HG02884 (cell line): ENCODE data around the gene TOPORS.
"Not testable (repeated sequence)": the region's sequence is repeated elsewhere in the genome, so short reads cannot be mapped to it uniquely, and the experiment has no call there.

Experiments used
- ATAC-seq: cut with Tn5 transposase; IDR thresholded peaks from one replicate; pipeline ENCODE4 v1.9.1; 2021; ENCODE audit warnings: mild to moderate bottlenecking, moderate library complexity; ENCODE audit not compliant: unreplicated experiment

The TOPORS gene

DNA sequence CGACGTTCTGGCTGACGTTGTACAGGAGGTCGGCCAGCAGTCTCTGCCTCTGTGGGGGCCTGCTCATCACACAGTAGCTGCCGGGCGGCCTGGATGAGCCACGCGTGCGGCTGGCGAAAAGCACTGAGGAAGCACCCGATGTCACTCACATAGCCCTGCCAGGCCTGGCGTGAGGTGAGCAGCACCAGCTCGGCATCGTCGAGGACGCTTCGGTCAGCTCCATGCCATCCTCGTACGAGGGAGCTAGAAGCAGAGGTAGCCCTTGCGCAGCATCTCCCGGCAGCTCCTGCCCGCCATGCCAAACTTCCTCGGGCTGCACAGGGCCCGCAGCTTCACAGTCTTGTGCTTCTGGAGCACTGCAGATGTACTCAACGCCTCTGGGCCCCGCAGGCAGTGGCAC is 14.4 kb upstream of the TOPORS start:
- ATAC-seq, result no peak

DNA sequence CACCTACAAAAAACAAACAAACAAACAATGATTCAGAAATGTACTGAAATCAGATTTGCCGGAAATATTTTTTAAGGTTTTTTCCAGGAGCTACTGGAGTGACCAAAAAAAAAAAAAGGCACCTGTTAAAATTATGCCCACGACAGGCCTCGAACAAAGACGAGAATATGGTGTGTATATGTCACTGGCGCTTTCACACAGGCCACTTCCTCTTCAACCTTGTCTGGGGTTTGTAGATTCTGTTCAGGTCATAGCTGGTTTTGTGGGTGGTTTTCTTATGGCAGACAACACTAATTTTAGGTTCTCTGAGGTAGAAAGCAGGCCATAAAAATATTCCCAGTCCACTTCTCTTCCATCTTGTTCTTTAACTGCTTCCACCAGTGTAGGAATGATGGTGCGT is 13.6 kb upstream of the TOPORS start:
- no peak for ATAC-seq

DNA sequence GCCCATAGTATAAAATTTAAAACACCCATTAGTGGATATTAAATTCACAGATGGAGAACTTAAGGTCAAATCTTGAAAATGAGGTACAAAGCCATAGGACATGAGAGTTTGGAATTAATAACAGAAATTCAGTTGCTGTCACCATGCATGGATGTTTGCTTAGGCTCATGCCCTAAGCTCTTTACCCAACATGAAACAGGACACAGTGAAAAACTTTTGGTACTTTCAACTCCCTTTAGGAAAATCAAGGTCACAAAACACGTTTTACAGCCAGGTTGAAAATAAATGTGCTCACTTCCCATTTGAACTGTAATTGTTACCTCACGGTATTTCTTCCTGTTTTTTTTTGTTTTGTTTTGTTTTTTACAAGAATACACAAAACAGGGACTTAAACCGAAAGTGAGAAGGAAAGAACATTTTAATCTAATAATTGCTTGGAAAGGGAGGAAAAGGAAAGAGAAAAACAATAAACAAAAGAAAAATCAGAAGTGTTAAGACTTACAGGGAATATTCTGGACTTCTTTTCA is 6.1 kb upstream of the TOPORS start:
- ATAC-seq, result no peak

DNA sequence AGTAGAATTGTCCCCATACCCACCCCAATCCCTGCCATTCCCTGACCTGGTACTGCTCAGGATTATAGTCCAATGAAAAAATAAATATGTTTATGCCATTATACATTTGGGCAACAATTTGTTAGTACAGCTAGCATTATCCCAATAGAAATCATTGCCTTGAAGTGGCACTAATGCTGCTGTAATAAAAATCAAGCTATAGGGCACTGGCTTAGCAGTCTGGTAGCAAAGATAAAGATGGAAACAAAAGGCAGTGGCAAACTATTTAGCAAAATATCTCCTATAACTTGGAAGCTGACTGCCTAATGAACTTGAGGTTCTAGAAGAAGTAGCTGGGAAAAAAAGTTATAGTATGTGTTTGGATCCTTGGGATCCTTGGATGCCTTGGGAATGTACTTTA is 2.2 kb upstream of the TOPORS start:
- ATAC-seq, result no peak

DNA sequence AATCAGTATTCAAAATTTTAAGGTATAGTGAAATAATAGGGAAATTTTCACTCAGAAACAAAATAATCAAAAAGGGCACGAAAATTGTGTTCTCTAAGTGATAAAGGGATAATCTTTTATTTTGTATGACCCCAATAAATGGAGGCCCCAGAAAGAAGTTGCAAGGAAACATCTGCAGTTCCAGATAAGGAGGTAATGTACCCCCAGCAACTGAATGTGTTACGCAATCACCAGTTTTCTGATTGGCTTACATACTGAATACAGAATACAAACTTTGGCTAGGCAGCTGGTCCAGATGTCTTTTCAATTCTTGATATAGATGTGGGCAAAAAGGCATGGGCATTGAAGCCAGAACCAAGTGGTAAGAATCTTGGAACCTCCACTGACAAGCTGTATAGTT is 1.7 kb upstream of the TOPORS start:
- no peak for ATAC-seq

DNA sequence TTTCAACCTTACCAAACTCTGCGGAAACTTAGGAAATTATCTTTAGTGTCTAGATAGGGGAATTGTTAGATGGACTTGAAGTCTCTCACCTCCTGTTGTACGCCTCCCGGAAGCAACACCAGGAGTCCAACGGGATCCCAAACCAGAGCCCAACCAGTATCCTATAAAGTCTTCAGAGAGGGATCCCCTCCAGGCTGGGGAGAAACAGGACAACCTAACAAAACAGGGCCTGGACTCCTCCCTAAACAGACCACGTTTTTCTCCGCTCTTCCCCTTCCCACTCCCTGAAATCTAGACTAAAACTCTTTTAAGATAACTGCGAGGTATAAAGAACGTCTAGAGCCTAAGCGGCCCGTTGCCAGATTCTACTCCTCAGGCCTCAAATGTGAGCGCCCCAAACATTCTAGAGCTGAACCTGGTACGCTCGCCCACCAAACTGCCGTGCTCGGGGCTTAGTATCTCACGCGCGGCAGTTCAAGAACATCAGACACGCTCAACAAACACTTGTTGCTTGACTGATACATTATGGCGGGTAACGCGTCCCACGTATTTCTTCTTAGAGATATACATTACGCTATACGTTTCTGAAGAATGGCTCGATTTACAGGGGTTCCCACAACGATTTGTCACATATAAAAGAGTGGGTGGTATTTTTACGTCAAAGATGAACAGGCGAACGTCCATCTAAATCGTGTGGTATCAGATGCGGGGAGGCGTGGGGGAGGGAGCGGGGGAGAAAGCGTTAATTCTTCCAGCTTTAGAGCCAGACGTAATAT is 922 bp downstream of the TOPORS start:
- peak; percentile 4 for ATAC-seq

DNA sequence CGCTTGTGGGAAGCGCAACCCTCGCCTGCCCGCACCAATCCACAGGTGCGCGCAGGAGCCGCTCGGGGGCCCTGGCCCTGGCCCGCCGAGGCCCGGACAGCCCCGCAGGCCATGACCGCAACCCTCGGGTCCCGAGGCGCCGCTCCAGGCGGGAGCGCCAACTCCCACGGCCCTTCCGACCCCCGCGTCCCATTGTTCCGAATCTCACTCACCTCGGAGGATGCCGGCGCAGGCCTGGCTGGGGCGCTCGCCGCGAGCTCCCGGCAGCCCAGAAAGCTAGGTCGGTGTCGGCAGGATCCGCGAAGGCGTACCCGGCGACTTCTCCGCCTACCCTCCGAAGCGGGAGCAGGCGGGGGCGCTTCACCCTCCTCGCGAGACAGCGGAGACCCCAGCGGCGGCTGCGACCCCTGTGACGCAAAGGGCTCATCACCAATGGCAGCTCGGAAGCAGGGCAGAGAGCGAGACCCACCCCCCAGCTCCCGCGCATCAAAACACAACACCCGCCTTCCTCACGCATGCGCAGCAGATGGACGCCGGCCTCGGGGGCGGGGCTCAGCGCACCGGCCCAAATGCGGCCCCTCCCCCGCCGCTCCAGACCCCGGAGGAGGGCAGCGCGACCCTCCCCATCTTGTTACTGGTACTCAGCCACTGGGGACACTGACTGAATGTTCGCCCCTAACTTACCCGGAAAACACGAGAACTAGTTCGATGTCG is 1.7 kb downstream of the TOPORS start:
- peak; percentile 56 for ATAC-seq

DNA sequence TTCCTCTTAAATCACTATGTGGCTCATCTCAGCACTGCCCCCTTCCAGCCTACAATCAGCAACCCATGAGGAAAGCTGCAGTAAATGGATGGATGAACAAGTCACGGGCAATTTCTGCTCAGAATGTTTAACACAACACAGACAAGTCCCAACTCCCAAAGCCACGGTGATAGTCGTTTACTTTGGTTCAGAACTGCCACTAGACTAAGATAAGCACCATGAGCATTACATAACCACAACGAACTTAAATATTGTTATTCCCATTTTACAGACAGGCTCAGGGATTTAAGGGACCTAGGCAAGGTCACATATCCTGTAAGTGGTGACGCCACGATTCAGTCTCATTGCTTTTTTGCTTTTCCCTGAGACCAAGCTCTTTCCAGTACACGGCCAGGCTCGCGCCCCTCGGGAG is 2.2 kb downstream of the TOPORS start:
- no peak for ATAC-seq

DNA sequence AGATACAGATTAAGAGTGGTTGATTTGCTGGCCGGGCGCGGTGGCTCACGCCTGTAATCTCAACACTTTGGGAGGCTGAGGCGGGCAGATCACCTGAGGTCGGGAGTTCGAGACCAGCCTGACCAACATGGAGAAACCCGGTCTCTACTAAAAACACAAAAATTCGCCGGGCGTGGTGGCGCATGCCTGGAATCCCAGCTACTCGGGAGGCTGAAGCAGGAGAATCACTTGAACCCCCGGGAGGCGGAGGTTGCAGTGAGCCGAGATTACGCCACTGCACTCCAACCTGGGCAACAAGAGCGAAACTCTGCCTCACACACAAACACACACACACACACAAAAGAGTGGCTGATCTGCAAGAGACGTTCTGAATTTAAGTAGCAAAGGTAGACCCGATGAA is 4.2 kb downstream of the TOPORS start:
- not testable (repeated sequence) for ATAC-seq

DNA sequence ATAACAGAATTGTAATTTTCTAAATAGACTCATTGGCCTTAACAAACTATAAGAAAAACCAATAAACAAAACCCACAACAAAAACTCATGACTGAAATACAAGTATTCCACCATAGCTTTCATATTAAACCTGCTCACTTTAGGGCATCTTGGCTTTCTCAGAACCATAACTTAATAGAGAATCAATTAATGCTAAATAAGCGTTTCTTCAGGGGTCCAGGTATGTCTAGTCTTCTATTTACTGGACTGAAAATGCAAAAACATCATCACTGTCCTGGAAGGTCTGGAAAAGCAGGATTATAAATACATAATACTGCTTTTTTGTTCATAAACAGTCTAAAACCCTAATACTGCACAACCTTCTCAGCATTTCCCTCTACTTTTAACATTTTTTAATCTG is 6.5 kb downstream of the TOPORS start:
- no peak for ATAC-seq

DNA sequence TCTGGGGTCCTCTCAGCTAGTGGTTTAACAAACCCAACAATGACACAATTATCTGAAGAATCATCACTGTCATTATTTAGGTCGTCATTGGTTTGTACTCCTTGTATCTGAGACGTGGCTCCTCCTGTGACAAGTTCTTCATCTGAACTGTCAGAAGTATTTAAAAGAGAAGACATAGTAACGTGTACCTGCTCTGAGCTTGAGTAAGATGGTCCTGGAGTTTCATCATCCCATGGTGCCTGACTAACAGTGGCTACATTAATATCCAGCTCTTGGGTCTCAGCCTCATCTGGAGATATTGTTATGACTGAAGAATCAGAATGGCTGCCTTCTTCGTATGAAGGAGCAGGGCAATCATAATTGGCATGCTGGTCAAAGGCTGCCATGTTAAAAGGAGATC is 9.3 kb downstream of the TOPORS start:
- no peak for ATAC-seq

DNA sequence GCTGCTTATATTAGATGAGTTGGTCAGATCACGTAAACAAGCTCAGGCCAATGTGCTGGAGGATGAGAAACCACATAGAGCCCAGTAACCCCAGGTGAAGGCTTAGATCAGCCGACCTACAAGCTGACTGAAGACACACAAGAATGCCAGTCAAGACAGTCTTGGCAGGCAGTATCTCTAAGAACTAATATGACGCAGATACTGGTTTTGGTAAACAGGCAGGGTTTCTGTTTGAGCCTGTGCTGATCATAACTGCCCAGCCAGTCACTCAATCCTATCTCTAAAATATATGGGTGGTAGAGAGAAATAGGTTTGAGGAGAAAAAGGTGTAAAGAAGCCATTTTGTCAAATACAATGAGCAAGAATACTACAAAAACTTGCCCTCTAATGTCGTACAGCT is 18.6 kb downstream of the TOPORS start:
- ATAC-seq, result no peak

DNA sequence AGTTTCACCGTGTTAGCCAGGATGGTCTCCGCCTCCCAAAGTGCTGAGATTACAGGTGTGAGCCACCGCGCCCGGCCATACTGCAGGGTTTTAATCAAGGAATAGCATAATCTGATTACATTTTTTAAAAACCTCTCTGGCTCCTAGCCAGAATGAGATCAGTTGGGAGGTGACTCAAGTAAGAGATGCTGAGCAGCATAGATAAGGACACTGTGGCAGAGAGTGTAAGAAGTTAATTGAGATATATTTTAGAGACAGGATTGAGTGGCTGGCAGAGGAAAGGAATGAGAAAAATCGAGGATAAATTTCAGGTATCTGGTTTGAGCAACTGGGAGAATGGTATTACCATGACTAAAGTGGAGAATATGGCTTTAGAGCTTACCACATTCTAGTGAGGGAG is 19.1 kb downstream of the TOPORS start:
- no peak for ATAC-seq

DNA sequence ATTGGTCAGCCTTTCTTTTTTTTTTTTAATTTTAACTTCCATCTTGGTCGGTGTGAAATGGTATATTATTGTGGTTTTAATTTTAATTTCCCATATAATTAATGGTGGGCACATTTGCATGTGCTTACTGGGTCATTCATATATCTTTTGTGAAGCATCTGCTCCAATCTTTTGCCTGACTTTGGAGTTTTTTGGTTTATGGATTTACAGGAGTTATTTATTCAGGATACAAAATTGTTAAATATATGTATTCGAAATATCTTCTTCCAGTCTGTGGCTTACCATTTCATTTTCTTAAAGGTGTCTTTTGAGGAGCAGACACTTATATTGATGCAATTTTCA is 25.7 kb downstream of the TOPORS start:
- ATAC-seq, result no peak

DNA sequence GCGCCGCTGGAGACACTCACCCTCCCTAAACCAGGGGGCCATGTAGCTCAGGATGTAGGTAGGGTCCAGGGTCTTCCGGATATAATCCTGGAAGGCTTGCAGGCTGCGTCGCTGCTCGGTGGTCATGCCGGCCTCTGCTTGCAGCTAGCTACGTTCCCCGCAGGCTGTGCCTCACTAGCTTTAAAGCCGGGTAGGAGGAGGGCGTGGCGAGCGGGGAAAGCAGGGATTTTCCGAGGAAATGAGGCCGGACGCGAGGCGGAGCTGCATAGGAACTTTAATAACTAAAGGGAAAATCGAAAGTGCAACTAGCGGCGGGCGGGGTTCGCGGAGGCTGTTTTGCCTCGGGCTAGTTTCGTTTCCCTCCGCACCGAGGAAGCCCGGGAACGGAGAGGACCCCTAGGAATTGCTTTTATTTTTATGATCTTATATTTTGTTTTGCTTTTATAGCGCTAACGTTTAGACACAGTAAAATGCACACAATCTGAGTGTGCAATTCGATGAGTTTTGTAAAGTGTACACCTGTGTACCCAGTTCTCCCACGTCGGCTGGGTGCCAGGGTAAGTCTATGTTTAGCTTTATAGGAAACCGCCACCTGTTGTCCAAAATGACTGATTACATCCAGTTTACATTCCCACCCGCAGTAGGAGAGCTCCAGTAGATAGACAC is 26.2 kb downstream of the TOPORS start, which contains the start of gene RIGI:
Gene RIGI, minus strand, starts transcription at position 156 of the 666 bp plus-strand sequence. Its CDS starts 30 bp downstream, at position 126.
- peak; percentile 72 for ATAC-seq

DNA sequence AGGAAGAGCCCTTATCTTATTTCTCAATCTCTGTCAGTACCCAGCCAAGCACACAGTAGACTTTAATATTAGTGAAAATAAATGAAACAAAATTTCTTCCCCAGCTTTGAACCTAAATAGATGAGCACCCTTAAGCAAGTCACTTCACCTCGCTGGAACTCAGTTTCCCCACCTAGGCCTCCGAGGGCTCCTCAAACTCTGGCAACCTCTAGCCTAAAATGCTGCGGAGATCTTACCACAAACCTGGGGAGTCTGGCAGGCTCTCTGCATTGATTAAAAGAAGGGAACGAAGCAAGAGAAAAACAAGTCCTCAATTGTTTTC is 26.7 kb downstream of the TOPORS start:
- ATAC-seq, result no peak

DNA sequence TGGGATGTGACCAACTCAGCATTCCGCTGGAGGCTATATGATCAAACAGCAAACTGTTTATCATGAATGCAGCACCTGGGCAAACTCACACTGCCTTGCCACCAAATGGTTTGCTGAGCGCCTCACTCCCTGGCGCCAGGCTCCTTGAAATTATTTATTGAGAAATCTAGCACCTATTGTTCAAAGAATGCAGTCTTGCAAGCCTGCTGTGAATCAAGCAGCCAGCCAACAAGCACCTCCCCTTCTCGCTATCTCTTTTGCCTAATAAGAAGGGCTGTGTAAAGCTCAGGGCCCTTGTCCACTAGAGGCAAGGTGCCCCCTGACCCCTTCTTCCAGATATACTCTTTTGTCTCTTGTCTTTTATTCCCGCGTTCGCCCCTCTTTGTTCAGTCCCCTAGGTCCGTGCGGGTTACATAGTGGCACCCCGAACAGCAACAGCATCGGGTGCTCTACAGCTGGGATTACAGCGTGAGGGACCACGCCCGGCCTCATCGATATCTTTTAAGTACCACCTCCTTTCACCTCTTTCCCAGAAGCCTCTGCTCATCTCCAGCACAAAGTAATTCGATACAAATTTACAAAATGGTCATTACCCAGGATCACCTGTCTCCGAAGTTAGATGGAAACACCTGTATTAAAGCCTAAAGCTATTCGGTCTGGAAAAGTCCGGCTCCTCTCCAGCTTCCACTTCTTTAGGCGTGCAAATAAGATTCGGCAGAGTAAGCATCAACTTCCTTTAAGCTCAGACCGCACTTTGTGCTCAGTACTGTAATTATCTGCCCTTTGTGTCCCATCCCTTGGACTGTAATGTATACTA is 27.3 kb downstream of the TOPORS start:
- ATAC-seq, result peak; percentile 14

DNA sequence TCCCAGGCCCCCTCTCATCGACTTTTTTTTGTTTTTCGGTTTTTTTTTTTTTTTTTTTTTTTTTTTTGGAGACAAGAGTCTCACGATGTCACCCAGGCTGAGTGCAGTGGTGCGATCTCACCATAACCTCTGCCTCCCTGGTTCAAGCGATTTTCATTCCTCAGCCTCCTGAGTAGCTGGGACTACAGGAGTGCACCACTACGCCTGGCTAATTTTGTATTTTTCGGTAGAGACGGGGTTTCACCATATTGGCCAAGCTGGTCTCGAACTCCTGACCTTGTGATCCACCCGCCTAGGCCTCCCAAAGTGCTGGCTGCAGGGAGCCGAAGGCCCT is 27.9 kb downstream of the TOPORS start:
- ATAC-seq, result not testable (repeated sequence)

DNA sequence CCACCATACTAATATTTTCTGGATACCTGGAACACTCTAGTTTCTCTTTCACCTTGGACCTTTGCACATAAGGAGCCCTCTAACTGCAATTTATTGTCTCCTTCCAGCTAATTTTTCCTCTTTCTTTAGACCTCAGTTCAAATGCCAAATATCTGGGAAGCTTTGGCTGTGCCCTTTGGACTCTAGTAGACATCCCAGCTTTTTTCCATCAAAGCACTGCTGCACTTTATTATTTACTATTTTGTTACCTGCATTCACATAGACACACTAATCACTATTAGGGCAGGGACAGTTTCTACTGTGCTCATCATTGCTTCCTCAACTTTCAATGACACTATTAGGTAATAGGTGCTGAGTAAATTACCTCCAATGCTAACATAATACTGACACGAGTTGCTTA is 28.5 kb downstream of the TOPORS start:
- ATAC-seq, result no peak

DNA sequence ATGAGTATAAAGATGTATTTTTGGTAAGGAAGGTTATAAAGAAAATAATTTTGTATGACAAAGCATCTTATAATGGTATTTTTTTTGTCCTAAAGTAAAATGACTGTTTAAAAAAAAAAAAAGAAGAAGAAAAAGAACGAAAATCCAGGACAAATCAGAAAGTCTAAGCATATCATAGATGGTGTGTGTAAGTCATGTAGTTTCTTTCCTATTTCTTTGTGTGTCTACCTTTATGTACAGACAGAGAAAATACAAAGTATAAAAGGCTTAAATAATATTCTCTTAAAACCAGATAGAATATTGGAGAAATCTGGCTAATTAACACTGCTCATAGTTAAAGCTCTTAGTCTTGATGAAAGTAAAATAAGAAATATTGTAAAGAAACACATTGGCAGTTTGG is 34.1 kb downstream of the TOPORS start:
- ATAC-seq, result no peak

DNA sequence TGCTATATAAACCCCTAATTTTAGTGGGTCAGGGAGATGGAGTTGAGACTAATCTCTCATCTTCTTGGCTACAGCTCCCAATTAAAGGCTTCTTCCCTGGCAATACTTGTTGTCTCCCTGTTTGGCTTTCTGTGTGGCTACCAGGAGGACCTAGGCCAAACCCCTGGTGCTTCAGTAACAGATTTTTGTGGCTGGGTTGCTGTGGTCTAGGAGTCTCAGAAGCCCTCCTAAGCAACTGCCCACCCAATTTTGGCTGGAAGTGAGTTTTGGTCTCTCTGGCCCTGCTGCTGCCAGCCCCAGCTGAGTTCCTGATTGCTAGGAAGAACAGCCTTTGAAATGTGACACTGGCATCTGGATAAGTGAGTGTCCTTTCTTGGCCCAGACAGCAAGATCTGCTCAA is 36.1 kb downstream of the TOPORS start:
- ATAC-seq, result no peak
